GM12875 (cell line): ENCODE data around the gene CTCF.

Experiments
- H3K4me3 ChIP-seq: one replicate; pipeline ENCODE4 v1.5.1; 2011; ENCODE audit warnings: low read depth, low read length, control low read depth
- CTCF ChIP-seq: IDR thresholded peaks from 2 replicates; pipeline ENCODE4 v1.5.1; 2011; ENCODE audit warnings: low read depth, mild to moderate bottlenecking, control low read depth, inconsistent platforms, low read length, moderate library complexity, borderline replicate concordance; ENCODE audit not compliant: insufficient read depth

The CTCF gene

GRCh38 chr16:67657017-67657608 lies 94.8 kb downstream of the CTCF start:
- H3K4me3 ChIP-seq = no peak overlapping the region
- TF ChIP-seq CTCF = no peak

DNA sequence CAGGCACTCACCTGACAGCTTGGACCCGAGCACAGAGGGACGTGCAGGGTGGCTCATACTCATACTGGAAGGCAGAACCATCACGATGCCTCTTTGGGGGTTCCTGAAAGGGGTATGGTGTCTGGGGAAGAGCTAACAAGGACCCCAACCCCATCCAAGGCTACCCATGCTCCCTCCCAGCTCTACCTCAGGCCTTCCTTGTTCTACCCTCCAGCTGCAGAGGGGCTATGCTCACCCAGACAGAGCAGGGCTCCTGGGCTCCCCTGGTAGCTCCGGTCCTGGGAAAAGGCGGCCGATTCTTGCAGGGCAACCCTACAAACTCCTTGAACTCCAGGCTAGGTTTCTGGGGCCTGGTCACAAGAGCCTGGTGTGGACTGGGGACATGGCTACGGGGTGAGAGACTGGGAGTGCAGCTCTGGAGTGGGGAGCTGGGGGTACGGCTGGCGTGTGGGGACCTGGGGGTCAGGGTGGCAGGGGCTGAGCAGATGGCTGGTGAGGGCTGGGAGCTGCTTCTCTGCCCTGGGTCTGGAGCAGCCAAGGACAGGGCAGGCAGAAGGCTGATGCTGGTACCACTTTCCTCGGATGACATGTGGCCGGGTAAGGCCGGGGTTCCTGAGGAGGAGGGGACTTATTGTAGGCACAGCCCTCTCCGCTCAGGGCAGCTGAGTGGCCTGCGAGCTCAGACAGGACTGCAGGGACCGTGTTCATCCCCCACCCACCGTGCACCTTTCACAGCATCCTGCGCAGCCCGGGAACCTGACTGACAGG lies 95.6 kb downstream of the CTCF start:
- TF ChIP-seq CTCF = no peak
- H3K4me3 ChIP-seq = no peak overlapping the region

DNA sequence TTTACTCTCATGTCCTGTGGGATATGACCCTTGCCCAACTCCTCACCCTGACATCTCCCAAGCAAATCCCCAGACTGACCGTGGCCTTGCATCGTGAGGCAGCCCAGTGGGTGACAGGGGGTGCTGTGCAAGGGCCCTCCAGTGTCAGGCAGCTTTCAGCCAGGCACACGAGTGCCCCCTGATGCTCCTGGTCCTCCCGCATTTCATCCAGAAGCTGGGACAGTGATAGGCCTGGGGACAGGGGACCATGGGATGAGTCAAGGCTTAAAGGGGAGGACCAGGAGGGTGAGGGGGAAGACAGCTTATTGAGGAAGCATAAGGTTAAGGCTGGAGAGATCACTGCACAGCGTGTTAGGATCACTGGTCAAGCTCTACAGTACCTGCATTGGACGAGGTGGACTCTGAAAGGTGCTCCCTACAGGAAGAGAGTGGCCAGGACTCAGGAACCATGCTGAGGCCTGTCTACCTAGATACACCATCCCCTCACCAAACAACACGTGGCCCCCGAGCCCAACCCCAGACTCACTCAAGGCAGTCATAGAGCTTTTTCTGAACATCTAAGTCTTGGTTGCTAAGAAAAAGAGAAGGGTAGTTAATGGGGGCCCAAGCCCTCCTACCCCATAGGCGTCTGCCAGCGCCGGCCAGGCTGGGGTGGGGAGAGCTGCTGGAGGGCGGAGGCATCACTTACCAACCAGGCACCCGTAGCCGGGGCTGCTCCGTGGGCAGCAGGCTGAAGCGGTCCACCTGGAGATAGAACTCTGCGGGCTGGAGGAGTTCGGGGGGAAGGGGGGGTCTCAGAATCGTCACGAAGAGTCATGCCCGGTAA lies 96.7 kb downstream of the CTCF start:
- no peak for TF ChIP-seq CTCF
- peak overlapping the region; percentile 72 for H3K4me3 ChIP-seq

DNA sequence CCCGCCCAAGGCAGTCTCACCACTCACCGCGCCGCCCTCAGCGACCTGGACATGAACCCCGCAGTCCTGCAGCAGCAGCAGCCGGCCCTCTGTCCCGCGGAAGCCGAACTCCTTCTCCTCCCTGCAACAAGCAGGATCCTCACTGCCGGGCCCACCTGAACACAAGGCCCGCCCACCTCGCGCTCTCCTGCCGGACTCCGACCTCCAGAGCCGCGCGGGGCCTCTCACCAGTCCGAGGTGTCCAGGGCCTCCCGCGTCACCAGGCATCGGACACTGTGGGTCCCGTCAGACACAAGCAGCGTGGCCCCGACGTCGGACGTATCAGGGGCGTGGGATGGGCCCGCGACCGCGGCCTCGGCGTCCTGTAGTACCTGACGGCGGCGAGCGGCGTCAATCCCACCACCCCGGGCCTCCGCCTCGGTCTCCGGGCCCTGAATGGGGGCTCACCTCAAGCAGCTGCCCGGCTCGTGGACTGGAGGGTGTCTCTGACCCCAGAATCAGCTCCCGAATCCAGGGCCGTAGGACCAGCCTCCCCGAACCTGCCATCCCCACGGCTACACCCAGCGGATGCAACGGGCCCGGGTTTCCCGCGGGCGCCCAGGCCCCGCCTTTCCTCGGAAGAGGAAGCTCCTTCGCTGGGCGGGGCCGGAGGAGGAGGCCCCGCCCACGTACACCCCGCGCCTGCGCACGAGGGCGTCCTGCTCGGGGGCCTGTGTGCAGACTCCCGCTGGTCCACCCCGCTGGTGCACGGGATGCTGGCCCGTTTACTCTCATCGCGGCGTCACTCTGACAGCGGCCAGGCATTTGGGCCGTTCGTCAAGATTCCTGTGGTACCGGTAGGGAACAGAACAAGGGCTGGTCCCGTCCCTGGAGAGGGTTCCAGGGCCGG lies 97.6 kb downstream of the CTCF start, which contains the start of gene ACD:
ACD (minus strand) TSS at position 586 of the 889 bp plus-strand sequence; CDS start at position 546, 40 bp downstream.
- TF ChIP-seq CTCF = no peak
- H3K4me3 ChIP-seq = peak within 1 kb of the TSS; percentile 72

DNA sequence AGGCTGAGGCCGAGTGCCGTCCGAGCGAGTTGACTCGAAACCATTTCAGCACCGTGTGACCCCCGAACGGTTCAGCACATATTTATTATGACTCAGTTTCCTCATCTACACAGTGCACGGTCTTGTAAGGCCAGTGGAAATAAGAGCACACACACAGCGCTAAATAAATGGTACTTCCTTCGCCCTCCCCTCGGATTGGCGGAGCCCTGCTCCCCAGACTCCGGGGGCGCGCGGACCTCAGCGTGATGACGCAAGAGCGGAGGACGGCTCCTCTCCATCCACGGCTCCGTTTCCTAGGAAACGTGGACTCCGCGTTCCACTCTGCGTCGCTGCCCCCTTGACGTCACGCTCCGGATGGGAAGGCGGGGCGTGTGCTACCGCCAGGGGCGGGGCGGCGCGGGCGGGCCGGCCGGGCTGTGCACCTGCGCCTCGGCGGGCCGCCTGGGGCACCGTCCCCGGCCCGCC lies 98.3 kb downstream of the CTCF start, which contains the start of gene PARD6A:
PARD6A (plus strand) TSS at position 397 of the 465 bp plus-strand sequence. CDS start 79 bp downstream, outside the sequence.
- TF ChIP-seq CTCF = 0 out of 2 replicates have a peak, but pooled peaks have one; percentile 3
- H3K4me3 ChIP-seq = peak within 1 kb of the TSS; percentile 72

GRCh38 chr16:67661101-67661761 lies 98.9 kb downstream of the CTCF start:
- peak overlapping the region; percentile 63 for H3K4me3 ChIP-seq
- TF ChIP-seq CTCF = no peak
